Activated CD4-positive, alpha-beta memory T cell treated with anti-CD3 and anti-CD28 coated beads, Interleukin-2, amount 10 ng/mL, durations not matched to agents 7 days and 5 days (primary cell): ENCODE measurements around the gene SGK2. TPM values are rescaled to one million over a fixed set of nuclear protein-coding genes. Genes with fewer than 3 reads are reported as not detected.

Experiments
- CTCF ChIA-PET: fragments of 350-600 bp; sonication (Branson Sonifier 250); formaldehyde crosslinking; loops from one replicate; lab custom pipeline; 2021; ENCODE audit warnings: antibody characterized with exemption, inconsistent platforms; lab: Charles Lee
- POLR2A ChIA-PET: fragments of 350-600 bp; sonication (Branson Sonifier 250); formaldehyde crosslinking; loops from one replicate; lab custom pipeline; 2021; ENCODE audit warnings: antibody characterized with exemption; lab: Charles Lee
- DNase-seq: peaks from one replicate; pipeline ENCODE4 v3.0.0-alpha.2; 2020
- H3K27ac Mint-ChIP-seq: one replicate; pipeline ENCODE4 v1.8.0; 2021; ENCODE audit warnings: mild to moderate bottlenecking, mixed read lengths
- H3K27me3 Mint-ChIP-seq: one replicate; pipeline ENCODE4 v1.8.0; 2021; ENCODE audit warnings: mixed read lengths
- H3K36me3 Mint-ChIP-seq: one replicate; pipeline ENCODE4 v1.8.0; 2021; ENCODE audit warnings: low read depth, mixed read lengths
- H3K4me1 Mint-ChIP-seq: one replicate; pipeline ENCODE4 v1.8.0; 2021; ENCODE audit warnings: mixed read lengths
- H3K4me3 Mint-ChIP-seq: one replicate; pipeline ENCODE4 v1.8.0; 2021; ENCODE audit warnings: mild to moderate bottlenecking, mixed read lengths
- H3K9me3 Mint-ChIP-seq: one replicate; pipeline ENCODE4 v1.8.0; 2021; ENCODE audit warnings: mixed read lengths
- total RNA-seq, 2 experiments: library from RNA; stranded (reverse); gene quantifications; one replicate each; pipeline ENCODE4 v1.2.3, GENCODE V29; 2021

SGK2 gene
- under 1 TPM in 1 of 2 experiments, not detected in 1; 0.53 TPM for total RNA-seq

- DNase-seq: no peak
- Mint-ChIP-seq H3K27ac (no peak within 1 kb of the TSS), H3K9me3 (no peaks in the 10 kb centered on the region), H3K4me1 (no peaks in the 10 kb centered on the region), H3K36me3 (no peaks in the 10 kb centered on the region), H3K27me3 (no peaks in the 10 kb centered on the region), H3K4me3 (no peak within 1 kb of the TSS)
- POLR2A ChIA-PET: no interaction called here
- CTCF ChIA-PET: interaction anchor here (1.4 to 1.9 kb wide), 2 partner anchors 18 to 20 kb away, joined by 5 read pairs; no protein-coding TSS in a partner anchor
Observed at GRCh38 chr20:43558412-43559146, at the start of gene SGK2. Gene SGK2 (plus strand): TSS chr20:43559027. CDS start chr20:43566496, 7,469 bp downstream.

- Mint-ChIP-seq H3K4me1 (peaks cover 15% of the 10 kb centered on the region), H3K27me3 (peaks cover 15% of the 10 kb centered on the region), H3K27ac (no peak overlapping the region), H3K4me3 (no peak overlapping the region), H3K9me3 (no peaks in the 10 kb centered on the region), H3K36me3 (no peaks in the 10 kb centered on the region)
- DNase-seq: no peak
- ChIA-PET CTCF (no interaction called here), POLR2A (interaction anchor here (1.0 kb wide), 1 partner anchor 55 kb away, joined by 3 read pairs; no protein-coding TSS in a partner anchor)
Observed at GRCh38 chr20:43511879-43512278, 46.9 kb upstream of the SGK2 start.

- DNase-seq: no peak
- no peak overlapping the region for H3K27ac Mint-ChIP-seq
- POLR2A ChIA-PET: interaction anchor here (1.0 to 3.0 kb wide), 2 partner anchors 21 to 56 kb away, joined by 3 to 31 read pairs; partner anchors contain the start of gene SRSF6
- H3K9me3 Mint-ChIP-seq: no peaks in the 10 kb centered on the region
- H3K36me3 Mint-ChIP-seq: no peaks in the 10 kb centered on the region
- peaks cover 8% of the 10 kb centered on the region for H3K27me3 Mint-ChIP-seq
- peak overlapping the region; percentile 92 for H3K4me3 Mint-ChIP-seq
- peaks cover 13% of the 10 kb centered on the region for H3K4me1 Mint-ChIP-seq
- CTCF ChIA-PET: interaction anchor here (1.7 kb wide), 1 partner anchor 56 kb away, joined by 7 read pairs; the partner anchor contains the start of gene SRSF6
Observed at GRCh38 chr20:43513372-43513930, 45.4 kb upstream of the SGK2 start.

GRCh38 chr20:43513931-43514647, 44.7 kb upstream of the SGK2 start:
- Mint-ChIP-seq H3K4me1 (peaks cover 10% of the 10 kb centered on the region), H3K27me3 (peaks cover 3% of the 10 kb centered on the region), H3K36me3 (no peaks in the 10 kb centered on the region), H3K9me3 (no peaks in the 10 kb centered on the region), H3K4me3 (peak overlapping the region; percentile 92), H3K27ac (peak overlapping the region; percentile 79)
- DNase-seq: peak; percentile 94
- POLR2A ChIA-PET: interaction anchor here (0.6 to 3.0 kb wide), 6 partner anchors 10 to 429 kb away, joined by 3 to 31 read pairs (median 3); partner anchors contain the start of gene SRSF6
- CTCF ChIA-PET: interaction anchor here (0.7 to 1.7 kb wide), 5 partner anchors 18 to 65 kb away, joined by 3 to 7 read pairs (median 3); partner anchors contain the start of gene SRSF6

- no peaks in the 10 kb centered on the region for H3K36me3 Mint-ChIP-seq
- peak overlapping the region; percentile 79 for H3K27ac Mint-ChIP-seq
- ChIA-PET CTCF (interaction anchor here (0.7 to 1.7 kb wide), 5 partner anchors 19 to 66 kb away, joined by 3 to 7 read pairs (median 3); partner anchors contain the start of gene SRSF6), POLR2A (interaction anchor here (0.6 to 3.0 kb wide), 7 partner anchors 10 to 428 kb away, joined by 3 to 31 read pairs (median 3); partner anchors contain the start of gene SRSF6)
- peaks cover 10% of the 10 kb centered on the region for H3K4me1 Mint-ChIP-seq
- no peaks in the 10 kb centered on the region for H3K27me3 Mint-ChIP-seq
- peak overlapping the region; percentile 92 for H3K4me3 Mint-ChIP-seq
- DNase-seq: no peak
- H3K9me3 Mint-ChIP-seq: no peaks in the 10 kb centered on the region
Observed at GRCh38 chr20:43514648-43514999, 44.2 kb upstream of the SGK2 start.

GRCh38 chr20:43515628-43516027, 43.2 kb upstream of the SGK2 start:
- Mint-ChIP-seq H3K4me1 (peaks cover 10% of the 10 kb centered on the region), H3K4me3 (peak overlapping the region; percentile 18), H3K36me3 (no peaks in the 10 kb centered on the region), H3K9me3 (no peaks in the 10 kb centered on the region), H3K27me3 (no peaks in the 10 kb centered on the region), H3K27ac (no peak overlapping the region)
- POLR2A ChIA-PET: interaction anchor here (1.1 to 3.0 kb wide), 4 partner anchors 9 to 152 kb away, joined by 3 to 31 read pairs (median 4); partner anchors contain the start of gene SRSF6
- CTCF ChIA-PET: interaction anchor here (1.5 kb wide), 1 partner anchor 23 kb away, joined by 4 read pairs; no protein-coding TSS in a partner anchor
- DNase-seq: no peak

- POLR2A ChIA-PET: interaction anchor here (3.0 kb wide), 1 partner anchor 59 kb away, joined by 31 read pairs; the partner anchor contains the start of gene SRSF6
Observed at GRCh38 chr20:43516251-43516824, 42.5 kb upstream of the SGK2 start.

GRCh38 chr20:43520074-43520630, 38.7 kb upstream of the SGK2 start:
- POLR2A ChIA-PET: no interaction called here
- no peaks in the 10 kb centered on the region for H3K36me3 Mint-ChIP-seq
- no peaks in the 10 kb centered on the region for H3K27me3 Mint-ChIP-seq
- no peak overlapping the region for H3K4me3 Mint-ChIP-seq
- CTCF ChIA-PET: no interaction called here
- DNase-seq: no peak
- H3K27ac Mint-ChIP-seq: no peak overlapping the region
- no peaks in the 10 kb centered on the region for H3K9me3 Mint-ChIP-seq
- peaks cover 5% of the 10 kb centered on the region for H3K4me1 Mint-ChIP-seq

More at GRCh38 chr20:43516251-43516824, 42.5 kb upstream of the SGK2 start:
- Mint-ChIP-seq H3K4me1 (peaks cover 10% of the 10 kb centered on the region), H3K9me3 (no peaks in the 10 kb centered on the region), H3K27ac (no peak overlapping the region), H3K27me3 (no peaks in the 10 kb centered on the region), H3K4me3 (no peak overlapping the region), H3K36me3 (no peaks in the 10 kb centered on the region)
- CTCF ChIA-PET: no interaction called here
- DNase-seq: no peak

GRCh38 chr20:43525021-43525420, 33.8 kb upstream of the SGK2 start:
- H3K36me3 Mint-ChIP-seq: no peaks in the 10 kb centered on the region
- peaks cover 1% of the 10 kb centered on the region for H3K27me3 Mint-ChIP-seq
- H3K27ac Mint-ChIP-seq: no peak overlapping the region
- POLR2A ChIA-PET: interaction anchor here (1.4 kb wide), 1 partner anchor 10 kb away, joined by 5 read pairs; no protein-coding TSS in a partner anchor
- no peak for DNase-seq
- no peak overlapping the region for H3K4me3 Mint-ChIP-seq
- no peaks in the 10 kb centered on the region for H3K4me1 Mint-ChIP-seq
- CTCF ChIA-PET: no interaction called here
- H3K9me3 Mint-ChIP-seq: no peaks in the 10 kb centered on the region

- CTCF ChIA-PET: interaction anchor here (1.3 kb wide), 1 partner anchor 13 kb away, joined by 3 read pairs; no protein-coding TSS in a partner anchor
- POLR2A ChIA-PET: no interaction called here
- Mint-ChIP-seq H3K36me3 (no peaks in the 10 kb centered on the region), H3K4me3 (no peak overlapping the region), H3K9me3 (no peaks in the 10 kb centered on the region), H3K4me1 (no peaks in the 10 kb centered on the region), H3K27me3 (peaks cover 1% of the 10 kb centered on the region), H3K27ac (no peak overlapping the region)
- no peak for DNase-seq
Observed at GRCh38 chr20:43528258-43528875, 30.5 kb upstream of the SGK2 start.

- H3K4me1 Mint-ChIP-seq: no peaks in the 10 kb centered on the region
- no peak for DNase-seq
- H3K27ac Mint-ChIP-seq: no peak overlapping the region
- POLR2A ChIA-PET: no interaction called here
- no peaks in the 10 kb centered on the region for H3K9me3 Mint-ChIP-seq
- no peak overlapping the region for H3K4me3 Mint-ChIP-seq
- H3K36me3 Mint-ChIP-seq: no peaks in the 10 kb centered on the region
- CTCF ChIA-PET: interaction anchor here (1.3 kb wide), 1 partner anchor 12 kb away, joined by 3 read pairs; no protein-coding TSS in a partner anchor
- peaks cover 1% of the 10 kb centered on the region for H3K27me3 Mint-ChIP-seq
Observed at GRCh38 chr20:43529051-43529450, 29.8 kb upstream of the SGK2 start.
